Measurements from ENCODE around the gene RPS25. TPM values are rescaled to one million over a fixed set of nuclear protein-coding genes. Genes with fewer than 3 reads are reported as not detected.

The RPS25 gene
- total RNA-seq, 1 experiment from 2014 or later: 1,176 TPM

- H3K27me3 ChIP-seq (replicated peaks; ENCODE audit: insufficient read depth, low read depth, low read length, poor library complexity): no peaks in the 10 kb centered on the region
- CTCF ChIA-PET: no interaction called here
- H3K9me3 ChIP-seq (ENCODE audit: low read depth, low read length, poor library complexity, severe bottlenecking): no peaks in the 10 kb centered on the region
- TSS peak; percentile 37 for BruUV-seq (replicated peaks)
- no peak for DNase-seq (ENCODE audit: low spot score)
- peak overlapping the region; percentile 67 for H3K4me3 ChIP-seq (ENCODE audit: low read depth, low read length, poor library complexity, severe bottlenecking)
- POLR2A ChIA-PET (ENCODE audit: low non-redundant PET): no interaction called here
- intact Hi-C loops (cut with micrococcal nuclease; ENCODE audit: unreplicated experiment): no loop called here
- peaks cover 13% of the 10 kb centered on the region for H3K4me1 ChIP-seq (ENCODE audit: insufficient read depth, low read length, poor library complexity, severe bottlenecking)
- H3K27ac ChIP-seq (ENCODE audit: low read depth, low read length, poor library complexity, severe bottlenecking): peak overlapping the region; percentile 75
- peaks cover 39% of the 10 kb centered on the region for H3K36me3 ChIP-seq (ENCODE audit: insufficient read depth, low read length, poor library complexity, severe bottlenecking)
- TF ChIP-seq EZH2 (IDR thresholded peaks at IDR 0.05; ENCODE audit: borderline replicate concordance, low read depth, low read length, poor library complexity, severe bottlenecking): no peak
- TF ChIP-seq CTCF (conservative IDR thresholded peaks at IDR 0.05; ENCODE audit: low read depth, low read length): no peak
Measured at GRCh38 chr11:119029340-119030028, 11.3 kb upstream of the RPS25 start.

- TF ChIP-seq CTCF (conservative IDR thresholded peaks at IDR 0.05; ENCODE audit: low read depth, low read length) (no peak), EZH2 (IDR thresholded peaks at IDR 0.05; ENCODE audit: borderline replicate concordance, low read depth, low read length, poor library complexity, severe bottlenecking) (no peak)
- intact Hi-C loops (cut with micrococcal nuclease; ENCODE audit: unreplicated experiment): no loop called here
- BruUV-seq (replicated peaks): no TSS peak
- peak overlapping the region; percentile 75 for H3K27ac ChIP-seq (ENCODE audit: low read depth, low read length, poor library complexity, severe bottlenecking)
- no peak for DNase-seq (ENCODE audit: low spot score)
- H3K4me1 ChIP-seq (ENCODE audit: insufficient read depth, low read length, poor library complexity, severe bottlenecking): peaks cover 13% of the 10 kb centered on the region
- H3K27me3 ChIP-seq (replicated peaks; ENCODE audit: insufficient read depth, low read depth, low read length, poor library complexity): no peaks in the 10 kb centered on the region
- ChIA-PET CTCF (no interaction called here), POLR2A (ENCODE audit: low non-redundant PET) (no interaction called here)
- H3K36me3 ChIP-seq (ENCODE audit: insufficient read depth, low read length, poor library complexity, severe bottlenecking): peaks cover 44% of the 10 kb centered on the region
- H3K4me3 ChIP-seq (ENCODE audit: low read depth, low read length, poor library complexity, severe bottlenecking): peak overlapping the region; percentile 67
- H3K9me3 ChIP-seq (ENCODE audit: low read depth, low read length, poor library complexity, severe bottlenecking): no peaks in the 10 kb centered on the region
Measured at GRCh38 chr11:119029069-119029339, 10.9 kb upstream of the RPS25 start.

- Histone ChIP-seq H3K9me3 (ENCODE audit: low read depth, low read length, poor library complexity, severe bottlenecking) (no peaks in the 10 kb centered on the region), H3K27ac (ENCODE audit: low read depth, low read length, poor library complexity, severe bottlenecking) (peak overlapping the region; percentile 75), H3K36me3 (ENCODE audit: insufficient read depth, low read length, poor library complexity, severe bottlenecking) (peaks cover 49% of the 10 kb centered on the region), H3K4me1 (ENCODE audit: insufficient read depth, low read length, poor library complexity, severe bottlenecking) (peaks cover 13% of the 10 kb centered on the region), H3K27me3 (replicated peaks; ENCODE audit: insufficient read depth, low read depth, low read length, poor library complexity) (no peaks in the 10 kb centered on the region), H3K4me3 (ENCODE audit: low read depth, low read length, poor library complexity, severe bottlenecking) (no peak overlapping the region)
- ChIA-PET POLR2A (ENCODE audit: low non-redundant PET) (no interaction called here), CTCF (no interaction called here)
- no TSS peak for BruUV-seq (replicated peaks)
- intact Hi-C loops (cut with micrococcal nuclease; ENCODE audit: unreplicated experiment): no loop called here
- DNase-seq (ENCODE audit: low spot score): no peak
- TF ChIP-seq CTCF (conservative IDR thresholded peaks at IDR 0.05; ENCODE audit: low read depth, low read length): no peak
- TF ChIP-seq EZH2 (IDR thresholded peaks at IDR 0.05; ENCODE audit: borderline replicate concordance, low read depth, low read length, poor library complexity, severe bottlenecking): no peak
Measured at GRCh38 chr11:119028346-119029068, 10.4 kb upstream of the RPS25 start.

Measured in A673 (cell line).